ENCODE measurements around the gene PDIA6. TPM values are rescaled to one million over a fixed set of nuclear protein-coding genes. Genes with fewer than 3 reads are reported as not detected.

Gene PDIA6
- total and polyA plus RNA-seq, 2 of the 4 experiments (the other 2 are of a cell fraction): 204 to 349 TPM

GRCh38 chr2:10846110-10846861 is 33.7 kb upstream of the PDIA6 start:
- intact Hi-C loops (cut with micrococcal nuclease): no loop called here
- TF ChIP-seq USF2 (IDR thresholded peaks at IDR 0.05; ENCODE audit: low read depth, low read length): no peak
- no peak for TF ChIP-seq MAZ (IDR thresholded peaks at IDR 0.05; ENCODE audit: borderline replicate concordance, low read depth, low read length)
- TF ChIP-seq RCOR1 (IDR thresholded peaks at IDR 0.05; ENCODE audit: insufficient replicate concordance, low read length): no peak
- H3K9me3 ChIP-seq (ENCODE audit: control insufficient read depth, insufficient read depth, low read length): peaks cover 12% of the 10 kb centered on the region

More at GRCh38 chr2:10846110-10846861, 33.7 kb upstream of the PDIA6 start:
- no peak overlapping the region for H3K14ac ChIP-seq (replicated peaks; ENCODE audit: low read depth, low read length)
- H3K18ac ChIP-seq (ENCODE audit: low read depth, low read length): no peak overlapping the region
- H3K9me1 ChIP-seq (ENCODE audit: insufficient read depth, low read length): no peaks in the 10 kb centered on the region
- no TSS peak for BruUV-seq (replicated peaks)
- H4K91ac ChIP-seq (ENCODE audit: insufficient read depth, low read depth, low read length): no peak overlapping the region
- ChIA-PET POLR2A (ENCODE audit: unreplicated experiment) (no interaction called here), CTCF (no interaction called here)
- no peaks in the 10 kb centered on the region for H4K20me1 ChIP-seq (ENCODE audit: insufficient read depth, low read length)
- no peak overlapping the region for H3K9ac ChIP-seq (ENCODE audit: low read depth, low read length)
- H3K79me1 ChIP-seq (ENCODE audit: low read depth in 1 of 2, low read length in 2 of 2): no peaks in the 10 kb centered on the region
- no peak overlapping the region for H2BK20ac ChIP-seq (ENCODE audit: low read depth, low read length)
- no peak overlapping the region for H3K56ac ChIP-seq (ENCODE audit: extremely low read depth, insufficient read depth, low read length)
- no peak overlapping the region for H3K4me2 ChIP-seq (ENCODE audit: low read depth, low read length)
- H3K27ac ChIP-seq (ENCODE audit: insufficient read depth, low read length): no peak overlapping the region
- H3K36me3 ChIP-seq (ENCODE audit: control insufficient read depth, insufficient read depth, low read length): no peaks in the 10 kb centered on the region
- no peak overlapping the region for H4K8ac ChIP-seq (ENCODE audit: low read depth in 2 of 2, low read length in 2 of 2)
- WGBS, 2 experiments (ENCODE audit: extremely low coverage in 2 of 2, insufficient read length in 1 of 2): 59% methylated on average over 3 of the region's 13 CpGs; no CpG with 5 or more reads in 1 of the 2 experiments
- DNase-seq (no peak), ATAC-seq (ENCODE audit: low read depth) (no peak)
- no peak overlapping the region for H2AK9ac ChIP-seq (replicated peaks; ENCODE audit: low read depth, low read length, poor library complexity)
- no peak overlapping the region for H4K5ac ChIP-seq (ENCODE audit: low read depth, low read length)
- H2BK120ac ChIP-seq (ENCODE audit: low read depth, low read length): no peak overlapping the region
- dilution Hi-C loops (cut with HindIII; ENCODE audit: low sequenced_read_pairs, unreplicated experiment) (no loop called here), in situ Hi-C loops (cut with MboI; ENCODE audit: low sequenced_read_pairs) (no loop called here)
- H3K4me3 ChIP-seq (ENCODE audit: insufficient read depth, low read depth, low read length): no peak overlapping the region
- H2AFZ ChIP-seq (replicated peaks; ENCODE audit: low read length, poor library complexity): peak overlapping the region; percentile 64
- H3K4me1 ChIP-seq (ENCODE audit: control insufficient read depth, insufficient read depth, low read length): no peaks in the 10 kb centered on the region
- no peak overlapping the region for H2AK5ac ChIP-seq (ENCODE audit: low read depth, low read length)
- peaks cover 11% of the 10 kb centered on the region; the same call in 1 of the 2 replicates for H3K27me3 ChIP-seq (ENCODE audit: control insufficient read depth, insufficient read depth, low read length)
- no peak overlapping the region for H2BK5ac ChIP-seq (ENCODE audit: low read depth, low read length, poor library complexity, severe bottlenecking)
- no peak overlapping the region for H3K4ac ChIP-seq (ENCODE audit: low read depth, low read length)
- no peak overlapping the region for H2BK15ac ChIP-seq (ENCODE audit: low read depth, low read length)
- no peak overlapping the region for H3K23ac ChIP-seq (ENCODE audit: low read depth, low read length)
